Measurements from ENCODE around the gene COPG1. TPM values are rescaled to one million over a fixed set of nuclear protein-coding genes. Genes with fewer than 3 reads are reported as not detected.
A peak's percentile ranks its signal among the peaks of the same experiment; 100 is the strongest.

Gene COPG1
- total RNA-seq, 4 donors from 2014 or later, result 55.6 to 89.1 (median 70.4) TPM

GRCh38 chr3:129278966-129279906, 29.8 kb downstream of the COPG1 start:
- TF ChIP-seq POLR2A (IDR thresholded peaks at IDR 0.05; ENCODE audit: low read depth) (no peak), POLR2AphosphoS5 (IDR thresholded peaks at IDR 0.05) (no peak), CTCF (IDR thresholded peaks at IDR 0.05) (peak in 1 of 3 experiments; percentile 3)
- intact Hi-C loops (cut with DNase I), result loop anchor here (2.0 kb wide), 1 partner anchor 36 kb away; no protein-coding TSS in a partner anchor
- Histone ChIP-seq H3K36me3 (peaks cover 19 to 39% (median 37%) of the 10 kb centered on the region in 4 donors), H3K4me3 (peak overlapping the region; percentile 74 to 99 (median 83)), H3K27ac (replicated peaks in 1 of 4) (peak overlapping the region; percentile 93 to 97 (median 95)), H3K9me3 (no peaks in the 10 kb centered on the region), H3K4me1 (peaks cover 15 to 42% (median 34%) of the 10 kb centered on the region in 4 donors), H3K27me3 (no peaks in the 10 kb centered on the region)
- DNase-seq (ENCODE audit: extremely low spot score), result no peak
- 4% methylated on average over 71 of the region's 82 CpGs for WGBS

- Histone ChIP-seq H3K4me1 (peaks cover 15 to 42% (median 34%) of the 10 kb centered on the region in 4 donors), H3K4me3 (peak overlapping the region in 3 of 4 donors; percentile 74 to 99 (median 77)), H3K36me3 (peaks cover 12 to 30% (median 27%) of the 10 kb centered on the region in 4 donors), H3K9me3 (no peaks in the 10 kb centered on the region), H3K27ac (replicated peaks in 1 of 4) (peak overlapping the region in 3 of 4 donors; percentile 93 to 97 (median 95)), H3K27me3 (no peaks in the 10 kb centered on the region)
- intact Hi-C loops (cut with DNase I), result no loop called here
- no peak for DNase-seq (ENCODE audit: extremely low spot score)
- TF ChIP-seq POLR2A (IDR thresholded peaks at IDR 0.05; ENCODE audit: low read depth) (no peak), POLR2AphosphoS5 (IDR thresholded peaks at IDR 0.05) (no peak), CTCF (IDR thresholded peaks at IDR 0.05) (no peak), EP300 (IDR thresholded peaks at IDR 0.05) (no peak)
- 85% methylated on average over 2 of the region's 2 CpGs for WGBS
Observed at GRCh38 chr3:129280183-129280582, 30.8 kb downstream of the COPG1 start.

GRCh38 chr3:129281726-129282125, 32.3 kb downstream of the COPG1 start:
- DNase-seq (ENCODE audit: extremely low spot score), result no peak
- no peaks in the 10 kb centered on the region for H3K9me3 ChIP-seq
- H3K4me3 ChIP-seq, result no peak overlapping the region
- H3K27me3 ChIP-seq, result no peaks in the 10 kb centered on the region
- intact Hi-C loops (cut with DNase I), result no loop called here
- peaks cover 0 to 16% (median 14%) of the 10 kb centered on the region in 4 donors for H3K36me3 ChIP-seq
- TF ChIP-seq POLR2A (IDR thresholded peaks at IDR 0.05; ENCODE audit: low read depth) (no peak), EP300 (IDR thresholded peaks at IDR 0.05) (no peak), POLR2AphosphoS5 (IDR thresholded peaks at IDR 0.05) (no peak), CTCF (IDR thresholded peaks at IDR 0.05) (no peak)
- H3K4me1 ChIP-seq, result peaks cover 15 to 42% (median 34%) of the 10 kb centered on the region in 4 donors
- 79% methylated on average over 5 of the region's 5 CpGs for WGBS
- peak overlapping the region in 1 of 4 donors; percentile 44 for H3K27ac ChIP-seq (replicated peaks in 1 of 4)

- Histone ChIP-seq H3K4me1 (peaks cover 15 to 39% (median 31%) of the 10 kb centered on the region in 4 donors), H3K36me3 (peaks cover 0 to 16% (median 5%) of the 10 kb centered on the region in 4 donors), H3K27me3 (no peaks in the 10 kb centered on the region), H3K9me3 (no peaks in the 10 kb centered on the region), H3K4me3 (no peak overlapping the region), H3K27ac (replicated peaks in 1 of 4) (peak overlapping the region in 2 of 4 donors; percentile 5 to 44)
- intact Hi-C loops (cut with DNase I), result no loop called here
- DNase-seq (ENCODE audit: extremely low spot score), result no peak
- TF ChIP-seq POLR2AphosphoS5 (IDR thresholded peaks at IDR 0.05), result no peak
- TF ChIP-seq EP300 (IDR thresholded peaks at IDR 0.05), result no peak
- no peak for TF ChIP-seq POLR2A (IDR thresholded peaks at IDR 0.05; ENCODE audit: low read depth)
- no peak for TF ChIP-seq CTCF (IDR thresholded peaks at IDR 0.05)
- WGBS, result 77% methylated on average over 6 of the region's 6 CpGs
Observed at GRCh38 chr3:129282727-129283327, 33.4 kb downstream of the COPG1 start.
